Astrocyte (in vitro differentiated cells and primary cell): Measurements from ENCODE around the gene HES3. TPM values are rescaled to one million over a fixed set of nuclear protein-coding genes. Genes with fewer than 3 reads are reported as not detected.

Source experiments
- DNase-seq: peaks from one replicate; pipeline ENCODE4 v3.0.0-alpha.2; 2010; ENCODE audit warnings: low read depth
- FAIRE-seq: peaks from 2 replicates; lab custom pipeline; 2011; peaks lifted over from hg19 to GRCh38; lab: Jason Lieb, UNC
- H2AFZ ChIP-seq: 2 replicates; pipeline ENCODE4 v1.6.0; 2012; ENCODE audit warnings: low read depth, low read length, inconsistent platforms
- H3K27ac ChIP-seq: 2 replicates; pipeline ENCODE4 v1.5.1; 2011; ENCODE audit warnings: low read depth, low read length, inconsistent platforms
- H3K27me3 ChIP-seq: 2 replicates; pipeline ENCODE4 v1.6.0; 2011; ENCODE audit warnings: low read length, inconsistent platforms; ENCODE audit not compliant: insufficient read depth
- H3K36me3 ChIP-seq: 2 replicates; pipeline ENCODE4 v1.5.1; 2011; ENCODE audit warnings: low read length, inconsistent platforms; ENCODE audit not compliant: insufficient read depth
- H3K4me1 ChIP-seq: 2 replicates; pipeline ENCODE4 v1.5.1; 2011; ENCODE audit warnings: low read length, inconsistent platforms; ENCODE audit not compliant: insufficient read depth
- H3K4me2 ChIP-seq: 2 replicates; pipeline ENCODE4 v1.6.0; 2012; ENCODE audit warnings: low read length, inconsistent platforms
- H3K4me3 ChIP-seq: 2 replicates; pipeline ENCODE4 v1.5.1; 2011; ENCODE audit warnings: low read depth, mild to moderate bottlenecking, low read length, inconsistent platforms; ENCODE audit not compliant: insufficient read depth
- H3K79me2 ChIP-seq: 2 replicates; pipeline ENCODE4 v1.6.0; 2012; ENCODE audit warnings: mild to moderate bottlenecking, low read length, inconsistent platforms; ENCODE audit not compliant: insufficient read depth
- H3K9ac ChIP-seq: 2 replicates; pipeline ENCODE4 v1.6.0; 2012; ENCODE audit warnings: mild to moderate bottlenecking, low read length, inconsistent platforms
- H3K9me3 ChIP-seq: 2 replicates; pipeline ENCODE4 v1.5.1; 2012; ENCODE audit warnings: low read depth, mild to moderate bottlenecking, low read length, inconsistent platforms; ENCODE audit not compliant: insufficient read depth
- H4K20me1 ChIP-seq: 2 replicates; pipeline ENCODE4 v1.6.0; 2012; ENCODE audit warnings: low read length, inconsistent platforms; ENCODE audit not compliant: insufficient read depth
- H3K27ac Mint-ChIP-seq: one replicate; pipeline ENCODE4 v1.8.0; 2021; ENCODE audit warnings: mild to moderate bottlenecking, mixed read lengths; ENCODE audit not compliant: unreplicated experiment
- H3K27me3 Mint-ChIP-seq: one replicate; pipeline ENCODE4 v1.8.0; 2021; ENCODE audit warnings: low read depth, mixed read lengths; ENCODE audit not compliant: unreplicated experiment
- H3K36me3 Mint-ChIP-seq: one replicate; pipeline ENCODE4 v1.8.0; 2021; ENCODE audit warnings: low read depth, mixed read lengths; ENCODE audit not compliant: unreplicated experiment
- H3K4me1 Mint-ChIP-seq: one replicate; pipeline ENCODE4 v1.8.0; 2021; ENCODE audit warnings: low read depth, mixed read lengths; ENCODE audit not compliant: unreplicated experiment
- H3K4me3 Mint-ChIP-seq: one replicate; pipeline ENCODE4 v1.8.0; 2021; ENCODE audit warnings: mild to moderate bottlenecking, moderate library complexity, mixed read lengths; ENCODE audit not compliant: unreplicated experiment
- H3K9me3 Mint-ChIP-seq: one replicate; pipeline ENCODE4 v1.8.0; 2021; ENCODE audit warnings: mild to moderate bottlenecking, mixed read lengths; ENCODE audit not compliant: unreplicated experiment
- EZH2 ChIP-seq: IDR thresholded peaks from 2 replicates; pipeline ENCODE4 v1.6.1; 2012; ENCODE audit warnings: mild to moderate bottlenecking, low read length, inconsistent platforms; ENCODE audit not compliant: insufficient read depth
- total RNA-seq: library from RNA; stranded (reverse); gene quantifications from 2 replicates; pipeline ENCODE4 v1.2.1, GENCODE V29; 2021
- TF ChIP-seq, protein P1 (sequence below): IDR thresholded peaks from 2 replicates; pipeline ENCODE4 v1.5.1; 2011; ENCODE audit warnings: low read depth, mild to moderate bottlenecking, inconsistent platforms, low read length, moderate library complexity; ENCODE audit not compliant: insufficient read depth

The HES3 gene
- total RNA-seq, 1 donor from 2014 or later: not detected

DNA sequence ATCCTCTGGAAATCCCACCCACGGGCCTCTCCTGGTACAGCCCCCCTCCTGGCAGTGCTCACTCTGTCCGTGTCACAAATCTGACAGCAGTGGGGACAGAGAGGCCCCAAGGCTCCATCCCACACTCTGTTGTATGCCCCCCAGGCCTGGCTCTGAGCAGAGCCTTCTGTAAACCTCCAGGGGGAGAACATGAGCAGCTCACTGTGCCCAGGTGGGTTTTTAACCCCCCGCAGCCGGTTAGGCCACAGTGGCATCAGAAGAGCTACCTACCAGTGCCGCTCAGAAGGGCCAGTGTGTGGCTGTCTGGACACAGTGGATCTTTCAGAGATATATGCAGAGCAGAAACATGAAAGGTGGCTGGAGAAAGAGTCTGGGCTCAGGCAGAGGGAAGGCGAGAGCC, 28.9 kb downstream of the HES3 start:
- H3K4me3 Mint-ChIP-seq: no peak overlapping the region
- H3K4me2 ChIP-seq: peak overlapping the region; percentile 63

DNA sequence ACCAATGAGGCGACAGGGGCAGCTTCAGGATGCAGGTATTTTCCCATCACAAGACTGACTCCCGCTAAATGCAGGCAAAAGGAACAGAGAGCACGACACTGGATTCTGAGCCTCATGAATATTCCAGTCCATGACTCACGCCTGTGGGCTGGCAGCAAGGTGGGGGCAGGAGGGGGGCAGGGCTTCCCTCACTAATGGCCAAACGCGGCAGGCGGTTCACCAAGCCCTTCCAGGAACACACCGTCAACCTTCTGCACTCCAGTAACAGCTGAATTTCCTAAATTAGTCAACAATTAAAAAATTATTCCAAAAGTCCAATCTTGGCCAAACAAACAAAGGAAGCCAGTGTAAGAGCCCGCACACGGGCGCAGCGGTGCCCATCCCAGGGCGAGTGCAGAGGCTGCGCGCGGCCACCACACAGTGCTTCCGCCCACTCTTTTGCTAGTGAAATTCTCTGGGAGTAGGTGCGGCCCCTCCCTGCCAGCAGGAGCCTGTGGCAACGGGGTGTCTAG, 29.5 kb downstream of the HES3 start:
- Histone ChIP-seq H3K4me2 (peak overlapping the region; percentile 63), H3K79me2 (no peaks in the 10 kb centered on the region), H3K4me3 (no peak overlapping the region), H3K36me3 (no peaks in the 10 kb centered on the region), H3K27ac (no peak overlapping the region), H3K4me1 (peaks cover 41% of the 10 kb centered on the region), H3K9me3 (no peaks in the 10 kb centered on the region), H4K20me1 (peaks cover 19% of the 10 kb centered on the region), H2AFZ (no peak overlapping the region), H3K9ac (peak overlapping the region; percentile 20), H3K27me3 (no peaks in the 10 kb centered on the region)
- Mint-ChIP-seq H3K4me3 (peak overlapping the region; percentile 50), H3K27me3 (no peaks in the 10 kb centered on the region), H3K4me1 (peaks cover 31% of the 10 kb centered on the region), H3K36me3 (peaks cover 2% of the 10 kb centered on the region), H3K9me3 (no peaks in the 10 kb centered on the region), H3K27ac (peak overlapping the region; percentile 58)
- FAIRE-seq (no peak), DNase-seq (peak; percentile 75)
- TF ChIP-seq, protein P1, sequence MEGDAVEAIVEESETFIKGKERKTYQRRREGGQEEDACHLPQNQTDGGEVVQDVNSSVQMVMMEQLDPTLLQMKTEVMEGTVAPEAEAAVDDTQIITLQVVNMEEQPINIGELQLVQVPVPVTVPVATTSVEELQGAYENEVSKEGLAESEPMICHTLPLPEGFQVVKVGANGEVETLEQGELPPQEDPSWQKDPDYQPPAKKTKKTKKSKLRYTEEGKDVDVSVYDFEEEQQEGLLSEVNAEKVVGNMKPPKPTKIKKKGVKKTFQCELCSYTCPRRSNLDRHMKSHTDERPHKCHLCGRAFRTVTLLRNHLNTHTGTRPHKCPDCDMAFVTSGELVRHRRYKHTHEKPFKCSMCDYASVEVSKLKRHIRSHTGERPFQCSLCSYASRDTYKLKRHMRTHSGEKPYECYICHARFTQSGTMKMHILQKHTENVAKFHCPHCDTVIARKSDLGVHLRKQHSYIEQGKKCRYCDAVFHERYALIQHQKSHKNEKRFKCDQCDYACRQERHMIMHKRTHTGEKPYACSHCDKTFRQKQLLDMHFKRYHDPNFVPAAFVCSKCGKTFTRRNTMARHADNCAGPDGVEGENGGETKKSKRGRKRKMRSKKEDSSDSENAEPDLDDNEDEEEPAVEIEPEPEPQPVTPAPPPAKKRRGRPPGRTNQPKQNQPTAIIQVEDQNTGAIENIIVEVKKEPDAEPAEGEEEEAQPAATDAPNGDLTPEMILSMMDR: no peak
- TF ChIP-seq EZH2: no peak

More for the DNA sequence above, 28.9 kb downstream of the HES3 start:
- no peak for DNase-seq
- no peaks in the 10 kb centered on the region for H3K79me2 ChIP-seq
- no peaks in the 10 kb centered on the region for H3K9me3 ChIP-seq
- TF ChIP-seq, protein P1: no peak
- no peak for TF ChIP-seq EZH2
- peaks cover 43% of the 10 kb centered on the region for H3K4me1 ChIP-seq
- H3K27me3 Mint-ChIP-seq: no peaks in the 10 kb centered on the region
- H2AFZ ChIP-seq: no peak overlapping the region
- no peaks in the 10 kb centered on the region for H3K36me3 Mint-ChIP-seq
- H3K27me3 ChIP-seq: no peaks in the 10 kb centered on the region
- H3K9ac ChIP-seq: peak overlapping the region; percentile 20
- no peak overlapping the region for H3K4me3 ChIP-seq
- H3K4me1 Mint-ChIP-seq: peaks cover 36% of the 10 kb centered on the region
- peak overlapping the region; percentile 11 for H3K27ac ChIP-seq
- peaks cover 20% of the 10 kb centered on the region for H4K20me1 ChIP-seq
- no peaks in the 10 kb centered on the region for H3K9me3 Mint-ChIP-seq
- H3K36me3 ChIP-seq: no peaks in the 10 kb centered on the region
- H3K27ac Mint-ChIP-seq: peak overlapping the region; percentile 58
- FAIRE-seq: no peak

DNA sequence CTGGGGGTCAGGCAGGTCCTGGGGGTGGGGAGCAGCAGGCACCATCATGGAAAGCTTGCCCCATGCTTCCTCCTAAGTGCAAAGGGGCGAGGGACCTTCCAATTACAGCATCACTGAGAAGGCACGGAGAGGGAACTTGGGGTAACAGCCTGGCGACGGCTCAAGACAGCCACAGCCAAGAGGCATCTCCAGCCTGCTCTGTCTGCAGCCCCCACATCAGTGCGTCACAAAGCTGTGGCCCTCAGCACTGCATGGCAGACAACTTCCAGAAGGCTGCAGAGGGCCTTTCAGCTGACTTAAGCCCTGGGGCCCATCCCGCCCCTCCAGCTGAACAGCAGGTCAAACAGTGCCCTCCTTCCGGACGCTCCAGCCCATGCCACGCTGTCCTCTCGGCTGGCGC, 30.1 kb downstream of the HES3 start:
- H4K20me1 ChIP-seq: peaks cover 15% of the 10 kb centered on the region
- H3K36me3 ChIP-seq: no peaks in the 10 kb centered on the region
- peaks cover 31% of the 10 kb centered on the region for H3K4me1 Mint-ChIP-seq
- no peak overlapping the region for H3K27ac ChIP-seq
- peaks cover 5% of the 10 kb centered on the region for H3K36me3 Mint-ChIP-seq
- no peak overlapping the region for H3K4me3 Mint-ChIP-seq
- no peaks in the 10 kb centered on the region for H3K27me3 Mint-ChIP-seq
- TF ChIP-seq EZH2: no peak
- TF ChIP-seq, protein P1: no peak
- H3K79me2 ChIP-seq: no peaks in the 10 kb centered on the region
- H3K27me3 ChIP-seq: no peaks in the 10 kb centered on the region
- H3K27ac Mint-ChIP-seq: no peak overlapping the region
- H3K9me3 Mint-ChIP-seq: no peaks in the 10 kb centered on the region
- no peak overlapping the region for H3K9ac ChIP-seq
- no peak overlapping the region for H3K4me2 ChIP-seq
- FAIRE-seq (no peak), DNase-seq (no peak)
- H2AFZ ChIP-seq: no peak overlapping the region
- no peaks in the 10 kb centered on the region for H3K9me3 ChIP-seq
- H3K4me1 ChIP-seq: peaks cover 39% of the 10 kb centered on the region
- no peak overlapping the region for H3K4me3 ChIP-seq
